Right forelimb (tissue), 1 donor: ENCODE measurements around the gene SIK3.
A peak's percentile ranks its signal among the peaks of the same experiment; 100 is the strongest.

ENCODE experiments used
- DNase-seq: peaks from one replicate; pipeline ENCODE4 v3.0.0-alpha.2; 2018

Gene SIK3

GRCh38 chr11:117107701-117108590 lies 9.7 kb upstream of the SIK3 start:
- DNase-seq = no peak

DNA sequence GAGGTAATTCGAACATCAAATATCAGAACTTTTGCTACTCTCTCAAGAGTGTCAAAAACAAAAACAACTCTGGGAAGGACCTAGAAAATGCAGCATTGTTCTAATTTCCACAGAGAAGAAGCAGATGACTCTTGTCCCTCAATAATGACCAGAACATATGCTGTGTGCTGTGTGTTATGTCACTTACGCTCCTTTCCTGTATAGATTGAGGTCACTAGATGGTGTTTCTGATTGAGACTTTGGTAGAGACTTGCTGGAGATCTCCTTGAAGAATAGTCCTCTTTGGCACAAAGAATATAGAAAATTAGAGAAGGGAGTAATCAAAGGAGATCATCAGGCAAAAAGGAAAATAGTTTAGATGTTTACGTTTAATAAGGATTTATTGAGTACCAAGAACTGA lies 2.3 kb upstream of the SIK3 start:
- no peak for DNase-seq

DNA sequence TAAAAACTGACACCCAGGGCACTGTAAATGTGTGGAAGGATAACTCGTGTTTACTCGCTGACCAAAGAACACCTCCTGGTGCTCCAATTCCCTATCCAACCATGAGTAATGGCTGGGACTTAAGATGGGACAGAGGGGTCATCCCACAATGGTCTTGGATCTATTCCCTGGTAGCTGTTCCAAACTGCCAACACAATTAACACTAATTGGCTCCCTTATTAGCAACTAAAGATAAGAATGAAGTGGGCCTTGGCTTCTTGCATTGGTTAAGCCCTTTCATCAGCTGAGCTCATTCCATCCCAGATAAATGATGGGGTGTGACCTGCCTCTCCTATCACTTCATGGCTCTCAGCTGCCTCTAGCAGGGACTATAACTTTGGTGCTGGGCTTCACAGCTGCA lies 1.5 kb upstream of the SIK3 start:
- DNase-seq = no peak

- DNase-seq = peak; percentile 71
These were observed 599 bp downstream of the SIK3 start for GRCh38 chr11:117097389-117098268.

DNA sequence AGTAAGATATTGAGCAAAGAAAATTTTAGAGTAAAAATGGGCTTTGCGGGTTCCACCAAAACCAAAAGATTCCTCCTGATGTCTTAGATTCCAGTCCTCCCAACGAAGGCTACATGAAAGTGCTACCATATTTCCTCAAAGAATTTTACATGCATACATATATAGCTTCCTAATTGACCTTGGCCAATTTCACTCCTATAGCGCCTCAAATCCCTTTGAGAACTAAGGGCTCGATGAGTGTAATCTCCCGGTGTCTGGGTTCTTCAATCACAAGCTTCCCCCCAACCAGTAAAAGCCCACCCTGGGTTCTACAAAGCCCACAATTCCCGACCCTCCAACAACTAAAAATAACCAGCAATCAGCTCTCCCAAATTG lies 1.2 kb downstream of the SIK3 start:
- DNase-seq = peak; percentile 44

GRCh38 chr11:117096201-117096991 lies 1.8 kb downstream of the SIK3 start:
- DNase-seq = peak; percentile 43

GRCh38 chr11:117095284-117096161 lies 2.7 kb downstream of the SIK3 start:
- DNase-seq = peak; percentile 46

- peak; percentile 49 for DNase-seq
These were observed 3.5 kb downstream of the SIK3 start for GRCh38 chr11:117094776-117095175.

- DNase-seq = no peak
These were observed 5.2 kb downstream of the SIK3 start for GRCh38 chr11:117092951-117093590.

DNA sequence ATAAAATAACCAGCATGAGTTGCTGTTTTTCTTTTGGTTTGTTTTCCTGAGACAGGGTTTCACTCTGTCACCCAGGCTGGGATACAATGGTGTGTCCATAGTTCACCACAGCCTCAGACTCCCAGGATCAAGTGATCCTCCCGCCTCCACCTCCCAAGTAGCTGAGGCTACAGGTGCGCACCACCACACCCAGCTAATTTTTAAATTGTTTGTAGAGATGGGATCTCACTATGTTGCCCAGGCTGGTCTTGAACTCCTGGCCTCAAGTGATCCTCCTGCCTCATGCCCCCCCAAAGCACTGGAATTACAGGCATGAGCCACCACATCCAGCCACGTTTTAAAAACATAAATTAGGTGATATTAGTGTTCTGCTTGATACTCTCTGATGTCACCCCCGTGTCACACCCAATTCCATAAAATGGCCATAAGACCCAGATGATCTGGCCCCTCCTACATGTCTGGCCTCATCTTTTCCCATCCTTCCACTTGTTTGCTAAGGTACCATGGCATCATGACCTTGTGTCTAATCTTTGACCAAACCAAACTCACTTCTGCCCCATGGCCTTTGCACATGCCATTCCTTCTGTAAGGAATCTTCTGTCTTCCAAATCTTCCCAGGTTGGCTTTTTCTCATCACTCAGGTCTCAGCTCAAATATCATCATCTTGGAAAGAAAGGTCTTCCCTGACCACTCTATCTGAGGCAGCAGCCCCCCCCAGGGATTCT lies 6.3 kb downstream of the SIK3 start:
- no peak for DNase-seq

- DNase-seq = no peak
These were observed 8.0 kb downstream of the SIK3 start for GRCh38 chr11:117090111-117090706.

DNA sequence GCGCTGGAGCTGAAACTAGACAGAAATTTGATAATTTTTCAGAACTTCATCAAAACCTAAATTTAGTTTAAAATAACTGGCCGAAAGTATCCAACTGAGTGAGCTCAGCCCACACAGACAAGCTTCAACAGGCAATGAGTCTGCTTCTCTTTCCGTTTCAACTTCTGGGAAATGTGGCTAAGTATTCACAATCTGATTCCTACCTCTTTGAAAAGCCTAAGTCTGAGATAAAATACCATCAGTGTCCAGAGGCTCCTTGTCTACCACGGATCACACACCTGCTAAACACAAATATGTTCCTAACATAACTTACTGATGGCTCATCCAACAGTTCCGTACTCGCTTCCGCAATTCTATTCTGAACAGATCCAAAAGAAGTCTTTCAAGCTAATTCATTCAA lies 8.5 kb downstream of the SIK3 start:
- no peak for DNase-seq

GRCh38 chr11:117087446-117087845 lies 10.8 kb downstream of the SIK3 start:
- DNase-seq = no peak

DNA sequence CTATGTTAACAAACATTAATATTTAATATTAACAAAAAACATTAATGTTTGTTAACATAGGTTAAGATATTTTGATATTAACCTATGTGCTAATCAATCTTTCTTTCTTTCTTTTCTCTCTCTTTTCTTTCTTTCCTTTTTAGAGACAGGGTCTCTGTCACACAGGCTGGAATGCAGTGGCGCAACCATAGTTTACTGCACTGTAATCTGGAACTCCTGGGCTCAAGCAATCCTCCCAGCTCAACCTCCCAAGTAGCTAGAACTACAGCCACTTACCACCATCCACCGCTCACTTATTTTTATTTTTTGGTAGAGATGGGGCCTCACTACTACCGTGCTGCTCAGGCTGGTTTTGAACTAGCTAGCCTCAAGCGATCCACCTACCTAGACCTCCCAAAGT lies 13.2 kb downstream of the SIK3 start:
- DNase-seq = no peak

GRCh38 chr11:117083011-117083935 lies 15.0 kb downstream of the SIK3 start:
- DNase-seq = no peak

GRCh38 chr11:117081908-117082307 lies 16.3 kb downstream of the SIK3 start:
- DNase-seq = no peak

GRCh38 chr11:117080370-117080769 lies 17.9 kb downstream of the SIK3 start:
- DNase-seq = no peak

DNA sequence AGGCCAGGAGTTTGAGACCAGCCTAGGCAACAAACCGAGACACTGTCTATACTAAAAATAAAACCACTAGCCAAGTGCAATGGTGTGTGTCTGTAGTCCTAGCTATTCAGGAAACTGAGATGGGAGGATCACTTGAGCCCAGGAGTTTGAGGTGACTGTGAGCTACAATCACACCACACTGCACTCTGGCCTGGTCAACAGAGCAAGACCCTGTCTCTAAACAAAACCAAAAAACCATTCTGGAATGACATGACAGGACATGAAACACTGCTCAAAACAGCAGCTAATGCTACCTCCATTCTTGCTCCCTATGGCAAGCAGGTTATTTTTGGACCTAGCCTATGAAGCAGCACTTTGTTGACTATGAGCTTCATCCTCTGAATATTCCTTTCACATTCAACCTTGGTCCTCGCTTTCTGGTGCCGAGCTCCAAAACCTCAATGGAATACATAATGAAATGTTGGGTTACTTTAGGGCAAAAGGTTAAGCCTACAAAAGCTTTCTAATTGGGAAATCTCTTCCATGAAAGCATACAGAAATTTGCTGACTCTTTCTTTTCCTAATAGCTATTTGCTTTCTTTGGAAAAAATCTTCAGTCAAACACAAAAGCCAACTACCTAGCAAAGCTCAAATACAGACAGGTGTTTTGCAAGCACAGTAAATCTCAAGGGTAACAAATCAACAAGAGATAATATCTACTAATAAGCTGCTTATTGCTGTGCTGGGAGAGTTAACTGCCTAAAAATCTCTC lies 21.1 kb downstream of the SIK3 start:
- no peak for DNase-seq
